Activated CD8-positive, alpha-beta T cell treated with anti-CD3 and anti-CD28 coated beads, Interleukin-2, amount 10 ng/mL, durations not matched to agents 7 days and 5 days (primary cell): ENCODE measurements around the gene ZNF574. TPM values are rescaled to one million over a fixed set of nuclear protein-coding genes. Genes with fewer than 3 reads are reported as not detected.

ENCODE experiments used
- ATAC-seq: fragments of 150-1000 bp; cut with Tn5 transposase; one replicate; pipeline ENCODE4 v1.10.0; 2021; ENCODE audit warnings: moderate library complexity
- CTCF ChIA-PET: fragments of 350-600 bp; sonication (Branson Sonifier 250); formaldehyde crosslinking; loops from one replicate; lab custom pipeline; 2021; ENCODE audit warnings: antibody characterized with exemption; lab: Charles Lee
- POLR2A ChIA-PET: fragments of 350-600 bp; sonication (Branson Sonifier 250); formaldehyde crosslinking; loops from one replicate; lab custom pipeline; 2021; ENCODE audit warnings: antibody characterized with exemption; lab: Charles Lee
- DNase-seq: peaks from one replicate; pipeline ENCODE4 v3.0.0-alpha.2; 2020
- H3K27ac Mint-ChIP-seq: one replicate; pipeline ENCODE4 v1.8.0; 2021; ENCODE audit warnings: mild to moderate bottlenecking, mixed read lengths
- H3K27me3 Mint-ChIP-seq: one replicate; pipeline ENCODE4 v1.8.0; 2021; ENCODE audit warnings: low read depth, mixed read lengths
- H3K36me3 Mint-ChIP-seq: one replicate; pipeline ENCODE4 v1.8.0; 2021; ENCODE audit warnings: low read depth, mixed read lengths
- H3K4me1 Mint-ChIP-seq: one replicate; pipeline ENCODE4 v1.8.0; 2021; ENCODE audit warnings: low read depth, mixed read lengths
- H3K4me3 Mint-ChIP-seq: one replicate; pipeline ENCODE4 v1.8.0; 2021; ENCODE audit warnings: mild to moderate bottlenecking, mixed read lengths
- H3K9me3 Mint-ChIP-seq: one replicate; pipeline ENCODE4 v1.8.0; 2022; ENCODE audit warnings: mixed read lengths; ENCODE audit not compliant: insufficient read depth
- total RNA-seq, 2 experiments: library from RNA; stranded (reverse); gene quantifications; one replicate each; pipeline ENCODE4 v1.2.3, GENCODE V29; 2021

The ZNF574 gene
- total RNA-seq, 2 experiments from 2014 or later, result 14.0 to 14.3 TPM

DNA sequence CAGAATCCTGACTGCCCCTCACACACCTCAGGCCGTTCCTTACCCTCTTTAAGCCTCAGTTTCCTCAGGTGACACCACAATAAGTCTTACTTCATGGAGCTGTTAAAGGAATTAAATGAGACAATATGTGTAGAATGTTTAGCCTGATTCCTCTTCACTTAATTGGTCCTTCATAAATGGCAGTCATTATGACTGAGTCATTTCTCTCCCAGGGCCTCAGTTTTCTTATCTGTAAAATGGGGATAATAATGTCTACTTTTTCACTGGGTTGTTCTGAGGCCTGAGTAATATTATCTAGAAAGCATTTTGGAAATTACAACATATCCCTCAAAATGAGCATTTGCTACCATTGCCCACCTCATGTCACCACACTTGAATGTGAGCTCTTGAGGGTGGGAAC, 34.7 kb downstream of the ZNF574 start:
- DNase-seq (no peak), ATAC-seq (no peak)
- POLR2A ChIA-PET, result interaction anchor here (1.1 kb wide), 1 partner anchor 12 kb away, joined by 3 read pairs; no protein-coding TSS in a partner anchor
- Mint-ChIP-seq H3K36me3 (peaks cover 4% of the 10 kb centered on the region), H3K27me3 (no peaks in the 10 kb centered on the region), H3K4me3 (no peak overlapping the region), H3K9me3 (no peaks in the 10 kb centered on the region), H3K27ac (peak overlapping the region; percentile 13), H3K4me1 (peaks cover 41% of the 10 kb centered on the region)
- CTCF ChIA-PET, result interaction anchor here (0.9 to 4.0 kb wide), 9 partner anchors 13 to 214 kb away, joined by 3 to 40 read pairs (median 4); partner anchors contain the start of gene POU2F2

DNA sequence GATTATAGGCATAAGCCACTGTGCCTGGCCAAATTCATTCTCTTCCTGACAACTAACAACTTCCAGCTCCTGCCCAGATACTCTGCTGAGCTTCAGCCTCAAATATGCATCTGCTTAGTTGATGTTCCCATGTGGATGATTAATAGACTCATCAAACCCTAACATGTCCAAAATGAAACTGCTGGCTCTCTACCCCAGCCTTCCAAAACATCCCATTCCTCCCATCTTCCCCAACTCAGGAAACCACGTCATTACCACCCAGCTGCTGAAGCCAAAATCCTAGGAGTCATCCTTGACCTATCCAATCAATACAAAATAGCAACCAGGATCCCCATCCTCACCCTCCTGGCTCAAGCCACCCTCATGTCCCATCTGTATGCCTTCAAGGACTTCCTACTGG, 35.4 kb downstream of the ZNF574 start:
- ATAC-seq, result no peak
- peak overlapping the region; percentile 2 for H3K27ac Mint-ChIP-seq
- POLR2A ChIA-PET, result interaction anchor here (1.1 kb wide), 1 partner anchor 12 kb away, joined by 3 read pairs; no protein-coding TSS in a partner anchor
- CTCF ChIA-PET, result interaction anchor here (0.8 to 4.0 kb wide), 9 partner anchors 9 to 168 kb away, joined by 3 to 40 read pairs (median 4); partner anchors contain the start of gene POU2F2
- H3K4me1 Mint-ChIP-seq, result peaks cover 41% of the 10 kb centered on the region
- no peaks in the 10 kb centered on the region for H3K9me3 Mint-ChIP-seq
- no peaks in the 10 kb centered on the region for H3K27me3 Mint-ChIP-seq
- no peak for DNase-seq
- H3K4me3 Mint-ChIP-seq, result no peak overlapping the region
- H3K36me3 Mint-ChIP-seq, result peaks cover 8% of the 10 kb centered on the region

GRCh38 chr19:42111811-42112210, 35.8 kb downstream of the ZNF574 start:
- Mint-ChIP-seq H3K27ac (peak overlapping the region; percentile 2), H3K36me3 (peaks cover 9% of the 10 kb centered on the region), H3K4me1 (peaks cover 41% of the 10 kb centered on the region), H3K9me3 (no peaks in the 10 kb centered on the region), H3K27me3 (no peaks in the 10 kb centered on the region), H3K4me3 (no peak overlapping the region)
- DNase-seq, result no peak
- ATAC-seq, result no peak
- POLR2A ChIA-PET, result no interaction called here
- CTCF ChIA-PET, result interaction anchor here (0.8 to 3.2 kb wide), 7 partner anchors 9 to 125 kb away, joined by 3 to 16 read pairs (median 4); partner anchors contain the start of gene POU2F2

GRCh38 chr19:42113641-42114348, 37.8 kb downstream of the ZNF574 start:
- H3K9me3 Mint-ChIP-seq, result no peaks in the 10 kb centered on the region
- no peak overlapping the region for H3K4me3 Mint-ChIP-seq
- H3K36me3 Mint-ChIP-seq, result peaks cover 13% of the 10 kb centered on the region
- ATAC-seq (no peak), DNase-seq (no peak)
- peaks cover 37% of the 10 kb centered on the region for H3K4me1 Mint-ChIP-seq
- CTCF ChIA-PET, result interaction anchor here (0.7 to 3.2 kb wide), 9 partner anchors 9 to 166 kb away, joined by 3 to 16 read pairs (median 4); partner anchors contain the start of gene POU2F2
- POLR2A ChIA-PET, result no interaction called here
- peak overlapping the region; percentile 30 for H3K27ac Mint-ChIP-seq
- H3K27me3 Mint-ChIP-seq, result no peaks in the 10 kb centered on the region

DNA sequence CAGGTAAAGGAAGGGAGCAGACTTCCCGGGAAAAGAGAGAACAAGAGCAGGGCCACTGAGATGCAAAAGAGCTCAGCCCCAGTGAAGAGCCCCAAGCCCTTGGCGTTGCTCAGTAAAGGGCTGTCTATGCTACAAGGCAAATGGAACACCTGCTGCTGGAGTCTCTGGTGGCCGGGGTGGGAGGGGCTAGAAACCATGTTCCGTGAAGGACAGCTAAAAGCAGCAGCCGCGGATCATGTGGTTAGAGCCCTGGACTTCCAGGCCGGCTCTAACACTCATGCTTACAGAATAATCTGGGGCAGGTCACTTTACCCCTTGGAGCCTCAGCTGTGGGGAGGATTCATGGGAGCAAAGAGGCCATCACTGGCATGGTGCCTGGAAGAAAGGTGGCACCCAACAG, 38.4 kb downstream of the ZNF574 start:
- POLR2A ChIA-PET, result interaction anchor here (0.6 kb wide), 1 partner anchor 321 kb away, joined by 3 read pairs; no protein-coding TSS in a partner anchor
- Mint-ChIP-seq H3K4me1 (peaks cover 34% of the 10 kb centered on the region), H3K36me3 (peaks cover 13% of the 10 kb centered on the region), H3K27me3 (no peaks in the 10 kb centered on the region), H3K27ac (peak overlapping the region; percentile 30), H3K9me3 (no peaks in the 10 kb centered on the region), H3K4me3 (no peak overlapping the region)
- ATAC-seq, result no peak
- CTCF ChIA-PET, result interaction anchor here (1.2 to 3.8 kb wide), 5 partner anchors 8 to 165 kb away, joined by 3 to 16 read pairs (median 5); partner anchors contain the start of gene POU2F2
- no peak for DNase-seq

- no peak for DNase-seq
These were observed 39.3 kb downstream of the ZNF574 start for GRCh38 chr19:42115219-42115618.

DNA sequence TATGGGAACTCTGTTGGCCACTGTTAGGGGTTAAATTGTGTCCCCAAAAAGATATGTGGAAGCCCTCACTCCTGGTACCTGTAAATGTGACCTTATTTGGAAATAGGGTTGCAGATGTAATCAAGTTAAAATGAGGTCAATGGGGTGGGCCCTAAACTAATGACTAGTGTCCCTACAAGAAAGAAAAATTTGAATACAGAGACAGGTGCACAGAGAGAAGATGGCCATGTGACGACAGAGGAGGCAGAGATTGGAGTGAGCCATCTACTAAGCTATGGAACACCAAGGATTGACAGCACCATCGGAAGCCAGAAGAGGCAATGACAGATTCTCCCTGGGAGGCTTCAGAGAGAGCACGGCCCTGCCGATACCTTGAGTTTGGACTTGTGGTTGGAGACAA, 39.7 kb downstream of the ZNF574 start:
- ChIA-PET CTCF (interaction anchor here (0.9 to 3.8 kb wide), 5 partner anchors 16 to 164 kb away, joined by 3 to 12 read pairs (median 3); no protein-coding TSS in a partner anchor), POLR2A (no interaction called here)
- Mint-ChIP-seq H3K27me3 (no peaks in the 10 kb centered on the region), H3K4me1 (peaks cover 38% of the 10 kb centered on the region), H3K36me3 (peaks cover 13% of the 10 kb centered on the region), H3K9me3 (no peaks in the 10 kb centered on the region), H3K27ac (peak overlapping the region; percentile 3), H3K4me3 (no peak overlapping the region)
- ATAC-seq (no peak), DNase-seq (no peak)

More at GRCh38 chr19:42115219-42115618, 39.3 kb downstream of the ZNF574 start:
- Mint-ChIP-seq H3K36me3 (peaks cover 13% of the 10 kb centered on the region), H3K4me3 (no peak overlapping the region), H3K9me3 (no peaks in the 10 kb centered on the region), H3K27ac (no peak overlapping the region), H3K27me3 (no peaks in the 10 kb centered on the region), H3K4me1 (peaks cover 36% of the 10 kb centered on the region)
- no peak for ATAC-seq
- ChIA-PET POLR2A (no interaction called here), CTCF (interaction anchor here (0.9 to 3.8 kb wide), 6 partner anchors 8 to 164 kb away, joined by 3 to 16 read pairs (median 4); no protein-coding TSS in a partner anchor)

DNA sequence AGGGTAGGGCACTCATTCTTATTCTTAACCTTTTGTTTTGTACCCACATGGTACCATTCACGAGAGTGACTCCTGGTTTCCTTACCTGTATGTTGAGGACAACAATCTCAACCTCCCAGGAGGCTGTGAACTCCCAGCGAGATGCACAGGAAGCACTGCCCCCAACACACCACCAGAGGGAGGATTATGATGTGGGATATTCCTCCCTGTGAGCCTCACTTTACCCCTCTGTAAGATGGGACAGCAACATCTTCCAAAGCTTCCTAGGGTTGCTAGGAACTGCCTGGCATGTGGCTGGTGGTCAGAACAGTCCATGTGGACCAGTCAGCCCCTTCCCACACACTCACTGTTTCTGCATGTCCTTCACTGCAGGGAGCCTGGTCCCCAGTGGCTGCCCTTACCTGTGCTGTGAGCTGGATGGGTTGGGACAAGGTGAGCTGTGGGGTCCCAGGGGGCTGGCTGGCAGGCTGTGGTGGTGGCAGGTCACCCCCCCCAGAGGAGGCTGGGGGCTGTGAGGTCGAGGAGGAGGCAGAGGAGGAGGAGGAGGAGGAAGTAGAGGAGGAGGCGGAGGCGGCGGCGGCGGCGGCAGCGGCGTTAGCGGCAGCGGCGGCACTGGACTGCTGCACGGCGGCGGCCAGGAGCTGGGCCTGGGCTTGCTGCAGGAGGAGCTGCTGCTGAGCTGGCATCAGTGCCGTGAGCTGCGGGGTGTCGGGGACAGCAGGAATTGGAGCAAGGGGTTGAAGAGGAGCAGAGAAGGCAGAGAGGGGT, 40.5 kb downstream of the ZNF574 start:
- POLR2A ChIA-PET, result no interaction called here
- H3K4me3 Mint-ChIP-seq, result no peak overlapping the region
- peaks cover 13% of the 10 kb centered on the region for H3K36me3 Mint-ChIP-seq
- no peaks in the 10 kb centered on the region for H3K27me3 Mint-ChIP-seq
- ATAC-seq, result no peak
- CTCF ChIA-PET, result interaction anchor here (1.3 to 3.8 kb wide), 2 partner anchors 16 to 163 kb away, joined by 3 to 12 read pairs; no protein-coding TSS in a partner anchor
- no peaks in the 10 kb centered on the region for H3K9me3 Mint-ChIP-seq
- H3K27ac Mint-ChIP-seq, result peak overlapping the region; percentile 34
- peaks cover 44% of the 10 kb centered on the region for H3K4me1 Mint-ChIP-seq
- no peak for DNase-seq

GRCh38 chr19:42117076-42117475, 41.1 kb downstream of the ZNF574 start:
- Mint-ChIP-seq H3K27me3 (no peaks in the 10 kb centered on the region), H3K4me3 (no peak overlapping the region), H3K36me3 (peaks cover 17% of the 10 kb centered on the region), H3K27ac (no peak overlapping the region), H3K9me3 (no peaks in the 10 kb centered on the region), H3K4me1 (peaks cover 44% of the 10 kb centered on the region)
- ChIA-PET POLR2A (no interaction called here), CTCF (interaction anchor here (3.8 kb wide), 1 partner anchor 162 kb away, joined by 12 read pairs; no protein-coding TSS in a partner anchor)
- DNase-seq (no peak), ATAC-seq (no peak)

- Mint-ChIP-seq H3K4me3 (no peak overlapping the region), H3K27ac (peak overlapping the region; percentile 92), H3K27me3 (no peaks in the 10 kb centered on the region), H3K9me3 (no peaks in the 10 kb centered on the region), H3K36me3 (peaks cover 24% of the 10 kb centered on the region), H3K4me1 (peaks cover 45% of the 10 kb centered on the region)
- POLR2A ChIA-PET, result interaction anchor here (0.6 to 1.0 kb wide), 3 partner anchors 39 to 234 kb away, joined by 3 to 4 read pairs (median 3); partner anchors contain the start of gene ZNF526
- CTCF ChIA-PET, result interaction anchor here (0.8 to 7.7 kb wide), 5 partner anchors 12 to 318 kb away, joined by 3 to 65 read pairs (median 7); partner anchors contain the start of gene POU2F2
- ATAC-seq (no peak), DNase-seq (no peak)
These were observed 44.5 kb downstream of the ZNF574 start for GRCh38 chr19:42120276-42120980.
